Putamen (tissue), 1 donor: ENCODE measurements around the gene NBPF10.
"Not testable (repeated sequence)": the region's sequence is repeated elsewhere in the genome, so short reads cannot be mapped to it uniquely, and the experiment has no call there.

Source experiments
- DNase-seq: peaks from one replicate; pipeline ENCODE4 v3.0.0-alpha.2; 2016; ENCODE audit warnings: low spot score

NBPF10 gene, protein sequence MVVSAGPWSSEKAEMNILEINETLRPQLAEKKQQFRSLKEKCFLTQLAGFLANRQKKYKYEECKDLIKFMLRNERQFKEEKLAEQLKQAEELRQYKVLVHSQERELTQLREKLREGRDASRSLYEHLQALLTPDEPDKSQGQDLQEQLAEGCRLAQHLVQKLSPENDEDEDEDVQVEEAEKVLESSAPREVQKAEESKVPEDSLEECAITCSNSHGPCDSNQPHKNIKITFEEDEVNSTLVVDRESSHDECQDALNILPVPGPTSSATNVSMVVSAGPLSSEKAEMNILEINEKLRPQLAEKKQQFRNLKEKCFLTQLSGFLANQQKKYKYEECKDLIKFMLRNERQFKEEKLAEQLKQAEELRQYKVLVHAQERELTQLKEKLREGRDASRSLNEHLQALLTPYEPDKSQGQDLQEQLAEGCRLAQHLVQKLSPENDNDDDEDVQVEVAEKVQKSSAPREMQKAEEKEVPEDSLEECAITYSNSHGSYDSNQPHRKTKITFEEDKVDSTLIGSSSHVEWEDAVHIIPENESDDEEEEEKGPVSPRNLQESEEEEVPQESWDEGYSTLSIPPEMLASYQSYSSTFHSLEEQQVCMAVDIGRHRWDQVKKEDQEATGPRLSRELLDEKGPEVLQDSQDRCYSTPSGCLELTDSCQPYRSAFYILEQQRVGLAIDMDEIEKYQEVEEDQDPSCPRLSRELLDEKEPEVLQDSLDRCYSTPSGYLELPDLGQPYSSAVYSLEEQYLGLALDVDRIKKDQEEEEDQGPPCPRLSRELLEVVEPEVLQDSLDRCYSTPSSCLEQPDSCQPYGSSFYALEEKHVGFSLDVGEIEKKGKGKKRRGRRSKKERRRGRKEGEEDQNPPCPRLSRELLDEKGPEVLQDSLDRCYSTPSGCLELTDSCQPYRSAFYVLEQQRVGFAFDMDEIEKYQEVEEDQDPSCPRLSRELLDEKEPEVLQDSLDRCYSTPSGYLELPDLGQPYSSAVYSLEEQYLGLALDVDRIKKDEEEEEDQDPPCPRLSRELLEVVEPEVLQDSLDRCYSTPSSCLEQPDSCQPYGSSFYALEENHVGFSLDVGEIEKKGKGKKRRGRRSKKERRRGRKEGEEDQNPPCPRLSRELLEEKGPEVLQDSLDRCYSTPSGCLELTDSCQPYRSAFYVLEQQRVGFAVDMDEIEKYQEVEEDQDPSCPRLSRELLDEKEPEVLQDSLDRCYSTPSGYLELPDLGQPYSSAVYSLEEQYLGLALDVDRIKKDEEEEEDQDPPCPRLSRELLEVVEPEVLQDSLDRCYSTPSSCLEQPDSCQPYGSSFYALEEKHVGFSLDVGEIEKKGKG (N-terminal part only)

GRCh38 chr1:146144465-146144864, at the start of gene NBPF10:
Gene NBPF10 (minus strand): TSS chr1:146144804. CDS start chr1:146144769, 35 bp downstream.
- DNase-seq: not testable (repeated sequence)

GRCh38 chr1:146174531-146174930, 29.9 kb upstream of the NBPF10 start:
- DNase-seq: not testable (repeated sequence)

DNA sequence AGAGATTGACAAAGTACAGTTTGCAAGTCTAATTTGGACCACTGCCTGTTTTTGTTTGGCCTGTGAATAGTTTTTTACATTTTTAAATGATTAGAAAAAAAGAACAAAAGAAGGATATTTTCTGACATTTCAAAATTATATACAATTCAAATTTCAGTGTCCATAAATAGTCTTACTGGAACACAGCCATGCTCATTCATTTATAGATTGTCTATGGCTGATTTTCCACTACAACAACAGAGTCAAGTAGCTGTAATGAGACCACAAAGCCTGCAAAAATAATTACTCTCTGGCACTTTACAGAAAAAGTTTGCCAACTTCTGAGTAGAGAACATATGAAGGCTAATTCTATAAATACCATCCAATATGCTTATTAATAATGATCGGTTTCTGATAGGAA, 23.1 kb upstream of the NBPF10 start:
- DNase-seq: not testable (repeated sequence)

DNA sequence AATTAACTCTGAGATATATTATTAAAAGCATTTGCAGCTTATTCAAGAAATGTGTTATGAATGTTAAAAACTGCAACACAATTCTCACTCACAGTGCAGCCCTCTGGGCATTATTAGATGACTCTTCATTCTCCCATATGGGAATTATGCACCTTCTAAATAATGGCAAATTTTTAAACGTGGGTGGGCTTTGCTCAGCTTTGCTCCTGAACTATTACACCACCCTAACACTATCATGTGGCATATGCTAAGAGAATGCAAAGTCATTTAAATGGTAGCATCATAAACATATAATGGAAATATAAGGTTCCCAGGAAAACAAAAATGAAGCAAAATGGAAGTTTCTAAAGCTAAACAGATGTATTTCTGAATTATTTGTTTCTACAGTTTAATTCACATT, 22.7 kb upstream of the NBPF10 start:
- not testable (repeated sequence) for DNase-seq
